Testis (tissue), 2 donors: ENCODE measurements around the gene KRTAP29-1.

ENCODE experiments used
- POLR2A ChIP-seq: fragments of 450-650 bp; IDR thresholded peaks from one replicate; pipeline ENCODE4 v1.6.1; 2017; ENCODE audit warnings: antibody characterized with exemption, mild to moderate bottlenecking, moderate library complexity
- TF ChIP-seq, protein P1 (sequence below), 3 experiments: fragments of 450-650 bp in 2 of 3; fragments of 200-600 bp in 1 of 3; sonication (generic) in 1 of 3; IDR thresholded peaks; one replicate each; pipeline ENCODE4 v1.5.1; 2016 to 2019; ENCODE audit warnings: antibody characterized with exemption in 3 of 3, mild to moderate bottlenecking in 2 of 3, moderate library complexity in 1 of 3

DNA sequence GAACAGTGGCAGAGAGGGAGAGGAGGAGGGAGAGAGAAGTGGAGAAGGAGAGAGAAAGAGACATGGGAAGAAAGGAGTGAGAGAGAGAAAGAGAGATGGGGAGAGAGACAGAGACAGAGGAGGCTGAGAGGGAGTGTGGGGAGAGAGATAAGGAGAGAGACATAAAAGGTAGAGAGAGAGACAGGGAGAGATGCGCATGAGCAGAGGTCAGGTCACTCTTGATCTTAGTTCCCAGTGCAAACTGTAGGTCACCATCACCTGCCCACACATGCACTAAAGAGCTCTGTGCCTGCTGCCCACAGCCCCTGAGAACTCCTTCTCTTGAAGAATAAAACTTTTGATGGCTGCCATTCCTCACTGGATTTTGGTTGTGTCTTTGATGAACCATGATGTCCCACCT lies 33.1 kb upstream of the KRTAP29-1 start:
- TF ChIP-seq, protein P1, sequence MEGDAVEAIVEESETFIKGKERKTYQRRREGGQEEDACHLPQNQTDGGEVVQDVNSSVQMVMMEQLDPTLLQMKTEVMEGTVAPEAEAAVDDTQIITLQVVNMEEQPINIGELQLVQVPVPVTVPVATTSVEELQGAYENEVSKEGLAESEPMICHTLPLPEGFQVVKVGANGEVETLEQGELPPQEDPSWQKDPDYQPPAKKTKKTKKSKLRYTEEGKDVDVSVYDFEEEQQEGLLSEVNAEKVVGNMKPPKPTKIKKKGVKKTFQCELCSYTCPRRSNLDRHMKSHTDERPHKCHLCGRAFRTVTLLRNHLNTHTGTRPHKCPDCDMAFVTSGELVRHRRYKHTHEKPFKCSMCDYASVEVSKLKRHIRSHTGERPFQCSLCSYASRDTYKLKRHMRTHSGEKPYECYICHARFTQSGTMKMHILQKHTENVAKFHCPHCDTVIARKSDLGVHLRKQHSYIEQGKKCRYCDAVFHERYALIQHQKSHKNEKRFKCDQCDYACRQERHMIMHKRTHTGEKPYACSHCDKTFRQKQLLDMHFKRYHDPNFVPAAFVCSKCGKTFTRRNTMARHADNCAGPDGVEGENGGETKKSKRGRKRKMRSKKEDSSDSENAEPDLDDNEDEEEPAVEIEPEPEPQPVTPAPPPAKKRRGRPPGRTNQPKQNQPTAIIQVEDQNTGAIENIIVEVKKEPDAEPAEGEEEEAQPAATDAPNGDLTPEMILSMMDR (IDR thresholded peaks at IDR 0.05) = no peak
- TF ChIP-seq POLR2A = no peak
